ENCODE measurements around the gene PNPLA6.
A peak's percentile ranks its signal among the peaks of the same experiment; 100 is the strongest.

PNPLA6 gene

DNA sequence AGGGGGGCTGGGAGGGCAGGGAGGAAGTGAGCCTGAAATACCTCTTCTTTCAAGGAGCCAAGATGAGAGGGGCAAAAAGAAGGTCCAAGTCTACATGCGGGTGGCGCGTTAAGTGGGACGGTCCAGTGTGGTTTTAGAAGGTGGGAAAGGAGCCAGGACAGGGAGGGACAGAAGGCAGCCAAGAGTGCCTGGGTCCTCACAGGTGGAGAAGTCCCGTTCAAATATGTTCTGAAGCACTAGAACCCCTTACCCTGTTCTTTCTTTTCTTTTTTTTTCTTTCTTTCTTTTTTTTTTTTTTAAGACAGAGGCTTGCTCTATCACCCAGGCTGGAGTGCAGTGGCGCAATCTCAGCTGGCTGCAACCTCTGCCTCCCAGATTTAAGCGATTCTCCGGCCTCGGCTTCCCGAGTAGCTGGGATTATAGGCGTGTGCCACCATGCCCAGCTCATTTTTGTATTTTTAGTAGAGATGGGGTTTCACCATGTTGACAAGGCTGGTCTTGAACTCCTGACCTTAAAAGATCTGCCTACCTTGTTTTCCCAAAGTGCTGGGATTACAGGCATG, 67.5 kb downstream of the PNPLA6 start:
- no peak for DNase-seq

DNA sequence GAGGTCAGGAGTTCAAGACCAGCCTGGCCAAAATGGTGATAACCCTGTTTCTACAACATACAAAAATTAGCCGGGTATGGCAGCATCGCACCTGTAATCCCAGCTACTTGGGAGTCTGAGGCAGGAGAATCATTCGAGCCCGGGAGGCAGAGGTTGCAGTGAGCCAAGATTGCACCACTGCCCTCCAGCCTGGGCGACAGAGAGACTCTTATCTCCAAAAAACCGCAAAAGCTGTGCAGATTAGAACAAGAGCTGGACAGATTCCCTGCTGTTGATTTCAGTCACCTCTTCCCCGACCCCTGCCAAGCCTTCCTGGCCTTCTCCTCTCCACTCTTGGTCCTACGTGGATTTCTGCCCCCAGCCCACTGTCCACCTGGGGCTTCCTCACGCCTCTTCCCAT, 68.4 kb downstream of the PNPLA6 start:
- DNase-seq: no peak

DNA sequence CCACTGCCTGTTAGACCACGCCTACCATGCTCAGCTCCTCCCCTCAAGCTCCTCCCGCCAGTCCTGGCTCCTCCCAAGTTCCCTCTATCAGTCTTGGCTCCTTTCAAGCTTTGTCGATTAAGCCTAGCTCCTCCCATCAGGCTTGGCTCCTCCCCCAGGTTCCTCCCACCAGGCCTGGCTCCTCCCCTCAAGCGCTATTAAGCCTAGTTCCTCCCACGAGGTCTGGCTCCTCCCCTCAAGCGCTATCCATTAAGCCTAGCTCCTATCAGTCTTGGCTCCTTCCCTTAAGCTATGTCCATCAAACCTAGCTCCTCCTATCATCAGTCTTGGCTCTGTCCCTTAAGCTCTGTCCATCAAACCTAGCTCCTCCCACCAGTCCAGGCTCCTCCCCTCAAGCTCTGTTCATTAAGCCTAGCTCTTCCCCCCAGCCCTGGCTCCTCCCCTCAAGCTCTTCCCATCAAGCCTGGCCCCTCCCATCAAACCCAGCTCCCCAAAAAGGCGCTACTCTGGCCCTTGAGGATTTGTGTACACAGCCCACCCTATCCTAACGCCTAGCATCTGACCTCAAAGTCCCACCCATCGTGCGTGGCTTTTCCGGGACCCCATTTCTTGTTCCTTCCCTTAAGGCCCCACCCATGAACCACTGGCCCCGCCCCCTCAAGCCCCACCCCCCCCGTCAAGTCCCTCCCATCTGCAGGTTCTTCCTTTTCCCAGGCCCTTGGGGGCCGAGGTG, 70.1 kb downstream of the PNPLA6 start:
- DNase-seq: peak in 1 of 5 donors; percentile 31

DNA sequence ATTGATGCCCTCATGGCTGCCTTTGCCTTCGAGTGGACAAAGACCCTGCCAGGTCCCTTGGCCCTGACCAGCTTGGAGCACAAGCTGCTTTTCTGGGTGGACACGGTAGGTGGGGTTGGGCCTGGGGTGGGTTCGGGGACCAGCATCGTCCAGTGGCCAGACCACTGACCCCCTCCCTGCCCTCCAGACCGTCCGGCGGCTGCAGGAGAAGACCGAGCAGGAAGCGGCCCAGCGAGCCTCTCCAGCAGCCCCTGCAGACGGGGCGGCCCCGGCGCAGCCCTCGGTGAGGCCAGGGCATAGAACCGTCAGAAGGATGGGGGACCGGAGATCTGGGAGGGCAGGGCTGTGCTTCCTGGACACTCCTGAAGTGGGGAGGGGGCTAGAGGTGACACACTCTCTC, 70.8 kb downstream of the PNPLA6 start:
- no peak for DNase-seq

DNA sequence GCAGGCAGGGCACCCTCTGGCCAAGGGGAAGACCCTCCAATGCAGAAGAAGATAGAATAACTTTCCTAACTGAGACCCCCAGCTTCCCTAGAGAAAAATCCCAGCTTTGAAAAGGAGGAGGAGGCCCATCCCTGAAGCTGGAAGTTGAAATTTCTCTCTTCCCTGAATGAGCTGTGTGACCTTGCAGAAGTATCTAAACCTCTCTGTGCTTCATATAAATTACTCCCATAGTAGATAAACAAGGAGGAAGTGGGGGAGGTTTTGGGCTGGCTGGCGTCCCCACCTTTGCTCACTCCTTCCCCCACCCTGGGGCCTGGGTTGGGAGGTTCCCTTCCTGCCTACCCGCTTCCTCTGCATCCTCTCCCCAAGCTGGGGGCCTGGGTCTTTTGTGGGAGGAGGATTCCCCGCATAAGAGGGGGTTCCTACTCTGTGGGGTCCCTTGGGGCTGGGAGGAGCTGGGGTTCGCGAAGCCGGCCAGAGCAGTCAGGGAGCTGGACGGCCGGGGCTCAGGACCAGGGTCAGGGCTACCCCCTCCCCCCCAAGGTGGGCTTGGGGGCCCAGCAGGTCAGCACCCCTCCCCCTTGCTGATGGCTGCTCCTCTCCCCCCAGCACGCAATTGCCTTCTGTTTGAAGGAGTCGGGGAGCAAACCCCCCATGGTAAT, 71.8 kb downstream of the PNPLA6 start:
- DNase-seq: no peak

DNA sequence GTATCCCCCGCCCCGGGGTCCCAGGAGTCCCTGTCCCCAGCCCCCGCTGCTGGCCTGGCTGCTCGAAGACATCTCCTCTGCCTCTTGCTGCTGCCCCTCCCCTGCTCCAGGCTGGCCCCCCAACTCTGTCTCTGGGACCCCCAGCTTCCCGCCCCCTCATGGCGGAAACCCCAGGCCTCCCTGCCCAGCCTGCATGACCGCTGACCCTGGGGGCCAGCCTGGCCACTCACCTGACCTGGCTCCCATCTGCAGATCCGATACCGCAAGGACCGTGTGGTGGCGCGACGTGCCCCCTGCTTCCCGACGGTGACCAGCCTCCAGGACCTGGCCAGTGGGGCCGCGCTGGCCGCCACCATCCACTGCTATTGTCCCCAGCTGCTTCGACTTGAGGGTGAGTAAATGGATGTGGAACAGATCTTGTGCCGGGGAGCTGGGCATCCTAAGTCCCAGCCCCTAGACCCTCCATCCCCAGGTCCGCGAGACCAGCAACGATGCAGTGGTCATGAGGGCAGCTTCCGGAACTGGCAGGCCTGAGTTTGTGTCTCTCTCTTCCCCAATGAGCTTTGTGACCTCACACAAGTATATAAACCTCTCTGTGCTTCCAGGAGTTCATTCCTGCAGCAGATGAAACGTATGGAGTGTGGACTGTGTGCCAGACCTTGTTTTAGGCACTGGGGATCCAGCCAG, 72.5 kb downstream of the PNPLA6 start:
- no peak for DNase-seq

DNA sequence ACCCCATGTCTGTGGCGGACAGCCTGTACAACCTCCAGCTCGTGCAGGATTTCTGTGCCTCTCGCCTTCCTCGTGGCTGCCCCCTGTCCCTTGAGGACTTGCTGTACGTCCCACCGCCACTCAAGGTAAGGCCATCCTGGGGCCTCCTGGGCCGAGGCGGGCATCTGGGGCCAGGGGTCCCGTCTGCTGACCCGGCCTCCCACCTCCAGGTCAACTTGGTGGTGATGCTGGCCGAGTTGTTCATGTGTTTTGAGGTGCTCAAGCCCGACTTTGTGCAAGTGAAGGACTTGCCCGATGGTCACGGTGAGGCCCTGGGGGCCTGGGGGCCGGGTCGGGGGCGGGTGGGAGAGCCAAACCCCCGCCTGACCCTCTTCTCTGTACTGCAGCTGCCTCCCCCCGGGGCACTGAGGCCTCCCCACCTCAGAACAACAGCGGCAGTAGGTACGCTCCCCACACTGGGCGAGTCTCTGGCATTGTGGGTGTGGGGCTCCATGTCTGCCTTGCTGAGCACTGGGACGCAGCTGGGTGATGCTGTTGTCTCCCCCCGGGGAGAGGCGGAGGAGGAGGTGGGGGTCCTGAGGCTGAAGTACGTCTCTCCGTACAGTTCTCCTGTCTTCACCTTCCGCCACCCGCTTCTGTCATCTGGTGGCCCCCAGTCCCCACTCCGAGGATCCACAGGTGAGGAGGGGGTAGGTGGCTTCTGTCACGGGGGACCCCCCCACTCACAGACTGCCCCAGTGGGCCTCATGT, 75.1 kb downstream of the PNPLA6 start:
- no peak for DNase-seq

Measured in T-helper 1 cell (primary cell).